IPS DF 19.7 (cell line): ENCODE data around the gene PTER.

Source experiments
- DNase-seq: peaks from one replicate; pipeline ENCODE4 v3.0.0-alpha.2; 2013; ENCODE audit warnings: low read depth, low spot score

PTER gene

DNA sequence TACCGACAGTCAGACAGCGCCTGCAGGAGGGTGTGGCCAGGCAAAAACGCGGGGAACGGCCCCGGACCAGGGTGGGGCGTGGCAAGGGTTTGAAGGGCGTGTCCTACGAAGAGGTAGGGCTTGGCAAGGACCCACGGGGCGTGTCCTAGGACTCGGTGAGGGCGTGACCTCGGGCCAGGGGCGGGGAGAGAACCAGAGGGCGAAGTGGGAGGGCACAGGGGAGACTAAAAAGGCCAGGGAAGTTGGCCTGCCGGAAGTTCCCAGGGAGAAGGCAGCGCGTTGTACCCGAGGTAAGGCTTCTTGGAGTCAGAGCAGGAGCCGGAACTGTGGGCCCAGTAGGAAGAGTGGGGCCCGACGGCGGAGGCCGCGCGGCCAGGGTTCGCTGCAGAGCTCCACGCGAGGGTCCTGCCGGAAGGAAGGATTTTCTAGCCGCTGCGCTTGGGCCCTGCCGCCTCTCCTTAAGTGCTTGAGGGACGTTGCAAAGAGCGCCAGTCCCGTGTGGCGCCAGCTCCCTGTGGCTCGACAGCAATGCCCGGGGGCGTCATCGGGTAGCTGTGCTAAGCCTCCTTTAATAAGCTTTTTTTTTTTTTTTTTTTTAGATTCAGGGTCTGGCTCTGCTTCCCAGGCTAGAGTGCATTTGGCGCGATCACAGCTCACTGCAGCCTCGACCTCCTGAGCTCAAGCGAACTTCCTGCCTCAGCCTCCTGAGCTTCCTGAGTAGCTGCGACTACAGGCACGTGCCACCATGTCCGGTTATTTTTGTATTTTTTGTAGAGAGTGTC, at the start of gene PTER:
TSS of gene PTER (plus strand) at position 253 of the 782 bp plus-strand sequence. CDS start 47,375 bp downstream, outside the sequence.
- DNase-seq = peak; percentile 82

DNA sequence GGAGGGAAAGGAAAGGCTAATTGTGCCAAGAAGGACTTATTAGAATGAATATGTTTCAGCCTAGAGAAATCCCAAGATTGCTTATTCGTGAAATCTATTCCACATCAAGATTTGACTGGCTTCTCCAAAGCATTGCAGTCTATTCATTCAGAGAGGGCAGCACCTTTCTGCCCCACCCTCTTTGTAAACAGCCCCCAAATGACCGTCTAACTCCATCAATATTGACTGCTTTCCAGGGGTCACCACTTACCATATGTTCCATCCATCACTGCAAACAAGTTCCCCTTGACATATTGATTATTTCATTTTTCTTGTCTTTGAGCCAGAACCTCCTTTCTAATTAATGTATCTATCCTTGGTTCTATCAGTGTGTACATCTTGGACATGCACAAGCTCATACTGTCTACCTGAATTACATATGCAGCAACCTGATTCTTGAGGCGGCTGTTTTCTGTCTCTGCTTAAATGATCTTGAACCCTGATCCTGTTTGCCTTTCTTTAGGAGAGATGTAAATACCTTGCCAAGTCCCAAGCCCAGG, 44.2 kb upstream of the PTER start:
- no peak for DNase-seq

DNA sequence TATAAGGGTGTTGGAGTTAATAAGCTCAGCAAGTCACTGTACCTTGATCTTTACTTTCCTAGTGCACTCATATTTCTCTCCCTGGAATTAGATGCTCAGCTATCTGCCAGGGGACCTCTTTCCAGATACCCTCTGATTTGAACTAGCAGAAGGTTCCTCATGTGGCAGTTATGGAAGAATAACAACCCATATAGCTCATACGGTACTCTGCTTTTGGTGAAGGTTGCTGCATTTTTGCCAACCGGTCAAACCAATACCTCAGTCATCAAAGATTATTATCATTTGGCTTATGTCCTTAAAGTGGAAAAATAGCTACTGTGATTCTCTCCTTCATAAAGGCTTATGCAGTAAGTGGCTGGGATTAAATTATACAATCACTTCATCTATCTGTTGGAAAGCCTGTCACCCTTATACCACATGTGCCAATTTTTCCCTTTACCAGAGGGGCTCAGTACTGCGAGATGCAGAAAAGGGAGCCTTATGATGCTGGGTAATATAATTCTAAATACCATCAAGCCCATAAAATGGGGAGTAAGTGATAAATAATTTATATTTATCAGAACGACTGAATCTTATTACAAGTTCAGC, 43.4 kb upstream of the PTER start:
- DNase-seq = no peak

GRCh38 chr10:16401416-16401815, 35.4 kb upstream of the PTER start:
- DNase-seq = no peak

DNA sequence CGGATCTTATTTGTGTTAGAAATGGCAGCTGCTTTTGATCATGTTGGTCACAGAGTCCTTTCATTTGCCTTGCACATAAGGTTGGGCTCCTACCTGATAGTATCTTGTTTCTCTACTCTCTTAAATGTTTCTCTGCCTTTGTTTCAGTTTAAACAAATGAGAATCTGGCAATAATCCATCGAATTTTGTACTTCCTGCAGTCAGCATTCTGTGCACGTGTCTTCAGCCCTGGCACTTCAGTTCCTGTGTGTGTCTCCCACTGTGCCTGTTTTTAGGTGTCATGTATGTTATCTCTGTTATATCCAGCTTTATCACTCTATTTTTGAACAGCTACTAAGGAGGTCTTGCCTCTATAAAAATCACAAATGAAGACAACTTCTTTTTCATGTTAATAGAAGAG, 28.4 kb upstream of the PTER start:
- no peak for DNase-seq

DNA sequence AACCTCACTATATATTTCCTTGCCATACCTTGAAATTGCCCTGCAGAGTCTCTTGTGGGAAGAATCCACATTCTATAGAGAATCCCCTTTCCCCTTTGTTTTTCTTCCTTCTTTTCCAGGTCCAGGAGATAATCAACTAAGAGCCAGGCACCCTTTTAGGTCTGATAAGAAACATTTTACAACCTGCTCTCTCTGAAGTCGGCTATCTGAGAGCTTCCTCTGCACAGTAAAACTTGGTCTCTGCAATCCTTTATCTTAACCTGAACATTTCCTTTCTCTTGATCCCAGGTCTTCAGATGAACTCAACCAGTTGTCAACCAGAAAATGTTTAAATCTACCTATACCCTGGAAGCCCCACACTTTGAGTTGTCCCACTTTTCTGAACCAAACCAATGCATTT, 19.5 kb upstream of the PTER start:
- no peak for DNase-seq

- DNase-seq = no peak
Observed at GRCh38 chr10:16423599-16423998, 13.2 kb upstream of the PTER start.

DNA sequence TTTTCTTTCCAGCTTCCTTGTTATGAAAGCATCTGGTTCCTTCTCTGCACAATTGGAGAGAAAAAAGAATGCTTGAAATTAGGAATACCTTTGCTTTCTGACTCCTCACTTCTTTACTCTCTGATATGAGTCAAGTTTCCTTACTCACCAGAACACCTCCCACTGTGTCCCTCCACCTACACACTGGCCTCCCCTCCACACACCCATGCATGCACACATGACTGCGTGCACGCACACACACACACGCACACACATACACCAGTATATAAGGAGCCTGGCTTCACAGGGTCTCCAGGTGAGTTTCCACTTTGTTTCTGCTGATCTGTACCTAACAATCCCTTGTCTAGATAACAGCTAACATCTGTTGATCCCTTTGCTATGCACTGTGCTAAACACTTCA, 11.4 kb upstream of the PTER start:
- DNase-seq = no peak

DNA sequence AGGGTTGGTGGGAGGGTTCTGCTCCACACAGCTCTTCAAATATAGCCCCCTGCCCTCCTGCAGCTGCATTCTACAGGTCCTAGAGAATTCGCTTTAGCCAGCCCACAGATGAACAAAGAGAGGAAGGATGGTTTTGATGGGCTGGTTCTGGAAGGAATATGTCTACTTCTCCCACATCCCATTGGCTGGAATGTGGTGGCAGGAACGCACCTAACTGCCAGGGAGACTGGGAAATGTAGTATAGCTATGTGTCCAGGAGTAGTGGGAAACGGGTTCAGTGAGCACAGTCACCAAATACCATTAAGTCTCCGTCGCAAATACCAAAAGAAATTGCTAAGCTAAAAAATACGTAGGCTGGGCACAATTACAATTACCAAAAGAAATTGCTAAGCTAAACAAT, 7.3 kb upstream of the PTER start:
- no peak for DNase-seq

DNA sequence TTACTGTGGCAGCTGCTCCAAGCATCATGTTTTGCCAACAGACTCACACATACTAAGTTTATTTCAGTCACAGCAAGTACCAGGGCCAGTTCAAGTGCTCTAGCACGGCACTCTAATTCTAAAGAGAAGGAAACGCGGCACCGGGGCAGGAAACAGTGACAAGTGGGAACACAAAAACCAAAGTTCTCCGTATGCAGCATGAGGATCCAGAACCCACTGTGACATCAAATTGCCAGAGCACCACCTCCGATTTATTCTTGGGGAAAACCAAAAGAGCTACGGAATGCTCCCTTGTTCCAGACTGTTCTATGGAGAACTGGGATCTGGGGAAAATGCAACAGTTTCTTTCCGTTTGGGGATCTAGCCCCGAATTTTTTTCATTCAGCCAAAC, 448 bp upstream of the PTER start:
- no peak for DNase-seq

- no peak for DNase-seq
Observed at GRCh38 chr10:16437540-16437894, 707 bp downstream of the PTER start.

DNA sequence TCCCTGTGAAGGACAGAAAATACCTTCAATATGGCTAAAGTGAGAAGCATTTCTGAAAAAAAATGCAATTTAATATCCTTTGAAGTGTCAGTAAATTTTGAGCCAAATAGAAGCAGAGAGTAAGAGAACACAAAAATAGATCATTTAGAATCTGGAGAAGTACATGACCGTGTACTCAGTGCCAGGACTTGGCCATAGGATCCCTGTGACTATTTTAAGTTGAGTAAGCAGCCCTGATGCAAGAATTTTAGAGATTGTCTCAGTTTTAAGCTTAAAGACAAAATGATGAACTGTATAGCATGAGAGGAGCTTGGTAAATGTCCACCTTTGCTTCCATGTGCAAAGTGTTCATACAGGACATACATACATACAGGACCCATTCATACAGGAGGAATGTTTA, 2.5 kb downstream of the PTER start:
- DNase-seq = no peak

- DNase-seq = no peak
Observed at GRCh38 chr10:16440396-16441133, 3.8 kb downstream of the PTER start.

- no peak for DNase-seq
Observed at GRCh38 chr10:16441173-16441840, 4.5 kb downstream of the PTER start.

- DNase-seq = no peak
Observed at GRCh38 chr10:16442914-16443313, 6.1 kb downstream of the PTER start.

DNA sequence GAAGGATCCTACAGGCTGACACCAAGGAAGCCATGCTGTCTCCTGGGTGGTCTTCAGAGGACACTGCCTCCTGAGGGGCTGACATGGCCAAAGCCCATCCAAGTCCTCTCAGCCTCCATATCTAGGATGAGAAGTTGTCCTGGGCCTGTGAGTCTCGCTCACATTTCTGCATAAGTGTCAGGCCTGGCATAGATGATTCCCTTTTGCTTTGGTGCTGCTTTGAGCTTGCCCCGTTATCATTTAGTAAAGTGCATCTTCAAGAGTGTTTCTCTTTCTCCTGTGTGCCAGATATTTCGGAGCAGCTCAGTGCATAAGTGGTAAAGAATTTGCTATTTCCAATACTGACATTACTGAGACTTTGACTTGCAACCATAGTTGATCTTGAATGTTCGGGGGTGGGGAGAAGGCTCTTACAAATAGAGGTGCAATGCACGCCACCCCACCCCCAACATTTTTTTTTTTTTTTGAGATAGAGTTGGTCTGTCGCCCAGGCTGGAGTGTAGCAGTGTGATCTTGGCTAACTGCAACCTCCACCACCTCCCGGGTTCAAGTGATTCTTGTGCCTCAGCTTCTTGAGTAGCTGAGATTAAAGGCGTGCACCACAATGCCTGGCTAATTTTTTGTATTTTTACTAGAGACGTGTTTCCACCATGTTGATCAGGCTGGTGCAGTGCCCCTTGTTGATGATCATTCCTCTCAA, 9.1 kb downstream of the PTER start:
- no peak for DNase-seq

DNA sequence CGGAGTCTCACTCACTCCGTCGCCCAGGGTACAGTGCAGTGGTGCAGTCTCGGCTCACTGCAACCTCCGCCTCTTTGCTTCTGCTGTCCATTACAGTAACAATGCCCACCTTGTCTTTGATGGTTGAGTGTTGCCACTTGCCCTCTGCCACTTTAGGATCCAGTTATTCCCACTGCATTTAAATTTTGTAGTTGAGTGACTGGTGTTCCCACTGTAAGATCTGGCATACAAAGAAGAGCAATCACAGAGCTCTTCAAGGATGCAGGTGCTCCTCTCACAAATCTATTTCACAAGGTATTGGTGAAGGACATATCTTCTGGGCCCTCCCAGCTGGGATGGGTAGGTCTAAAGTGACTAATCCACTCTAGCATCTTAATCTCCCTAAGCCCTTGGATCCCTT, 12.6 kb downstream of the PTER start:
- no peak for DNase-seq

GRCh38 chr10:16458166-16458955, 21.6 kb downstream of the PTER start:
- no peak for DNase-seq

- no peak for DNase-seq
Observed at GRCh38 chr10:16459423-16459939, 22.7 kb downstream of the PTER start.

DNA sequence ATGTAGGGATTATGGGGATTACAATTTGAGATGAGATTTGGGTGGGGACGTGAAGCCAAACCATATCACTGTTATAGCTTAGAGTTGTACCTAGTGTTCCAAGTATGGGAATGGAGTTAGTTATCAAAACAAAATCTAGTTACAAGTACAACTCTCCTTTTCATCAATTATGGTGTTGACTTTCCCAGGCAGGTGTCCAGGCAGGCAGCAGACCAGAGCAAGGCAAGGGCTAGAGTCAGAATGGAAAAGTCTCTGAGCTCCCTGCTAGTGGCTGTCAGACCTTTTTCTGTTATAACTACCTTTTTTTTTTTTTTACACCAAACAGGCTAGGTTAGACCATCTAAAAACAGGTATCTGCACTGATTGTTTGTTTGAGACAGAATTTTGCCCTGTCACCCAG, 29.2 kb downstream of the PTER start:
- no peak for DNase-seq
